ENCODE results near the gene DNMT1. TPM values are rescaled to one million over a fixed set of nuclear protein-coding genes. Genes with fewer than 3 reads are reported as not detected.

DNMT1 gene
- total RNA-seq, 1 experiment from 2014 or later: 168 TPM

GRCh38 chr19:10222201-10222890 is 27.6 kb upstream of the DNMT1 start:
- no peak for ATAC-seq
- CTCF ChIA-PET: no interaction called here
- no peak for DNase-seq (ENCODE audit: low read depth, low spot score)
- BruUV-seq (replicated peaks): no TSS peak
- no peaks in the 10 kb centered on the region for H3K9me3 ChIP-seq (ENCODE audit: control insufficient read depth, insufficient read depth, low read depth, low read length)
- in situ Hi-C loops (cut with HindIII; ENCODE audit: low pct_unique_long_range_greater_than_20kb, low sequenced_read_pairs) (no loop called here), intact Hi-C loops (cut with micrococcal nuclease; ENCODE audit: unreplicated experiment) (no loop called here)
- no peak overlapping the region for H3K27ac ChIP-seq (ENCODE audit: low read length)
- TF ChIP-seq CTCF (IDR thresholded peaks at IDR 0.05) (no peak), POLR2AphosphoS5 (IDR thresholded peaks at IDR 0.05; ENCODE audit: low read depth, low read length) (no peak), TCF7L2 (IDR thresholded peaks at IDR 0.05; ENCODE audit: low read depth, low read length) (no peak), SIN3A (IDR thresholded peaks at IDR 0.05; ENCODE audit: borderline replicate concordance, insufficient read depth, low read depth, low read length) (no peak), REST (IDR thresholded peaks at IDR 0.05; ENCODE audit: insufficient read depth in 1 of 2, low read depth in 2 of 2, low read length in 1 of 2) (no peak)
- no peak overlapping the region for H3K4me3 ChIP-seq (ENCODE audit: low read depth in 2 of 2, low read length in 2 of 2)
- no peaks in the 10 kb centered on the region for H3K4me1 ChIP-seq (ENCODE audit: control insufficient read depth, insufficient read depth, low read length)
- H3K36me3 ChIP-seq (ENCODE audit: control insufficient read depth, insufficient read depth, low read length): no peaks in the 10 kb centered on the region
- no peaks in the 10 kb centered on the region for H3K27me3 ChIP-seq (ENCODE audit: control insufficient read depth, insufficient read depth, low read length)
- POLR2A ChIA-PET: interaction anchor here (0.7 kb wide), 1 partner anchor 13 kb away, joined by 3 read pairs; no protein-coding TSS in a partner anchor

GRCh38 chr19:10220695-10221094 is 25.9 kb upstream of the DNMT1 start:
- in situ Hi-C loops (cut with HindIII; ENCODE audit: low pct_unique_long_range_greater_than_20kb, low sequenced_read_pairs): no loop called here
- no peaks in the 10 kb centered on the region for H3K36me3 ChIP-seq (ENCODE audit: control insufficient read depth, insufficient read depth, low read length)
- BruUV-seq (replicated peaks): no TSS peak
- intact Hi-C loops (cut with micrococcal nuclease; ENCODE audit: unreplicated experiment): no loop called here
- H3K4me1 ChIP-seq (ENCODE audit: control insufficient read depth, insufficient read depth, low read length): no peaks in the 10 kb centered on the region
- no peak for TF ChIP-seq POLR2AphosphoS5 (IDR thresholded peaks at IDR 0.05; ENCODE audit: low read depth, low read length)
- ATAC-seq (no peak), DNase-seq (ENCODE audit: low read depth, low spot score) (no peak)
- POLR2A ChIA-PET: no interaction called here
- CTCF ChIA-PET: no interaction called here
- no peak overlapping the region for H3K27ac ChIP-seq (ENCODE audit: low read length)
- no peaks in the 10 kb centered on the region for H3K27me3 ChIP-seq (ENCODE audit: control insufficient read depth, insufficient read depth, low read length)
- H3K4me3 ChIP-seq (ENCODE audit: low read depth in 2 of 2, low read length in 2 of 2): no peak overlapping the region
- H3K9me3 ChIP-seq (ENCODE audit: control insufficient read depth, insufficient read depth, low read depth, low read length): no peaks in the 10 kb centered on the region

GRCh38 chr19:10219678-10220077 is 24.9 kb upstream of the DNMT1 start:
- H3K4me3 ChIP-seq (ENCODE audit: low read depth in 2 of 2, low read length in 2 of 2): no peak overlapping the region
- no peaks in the 10 kb centered on the region for H3K27me3 ChIP-seq (ENCODE audit: control insufficient read depth, insufficient read depth, low read length)
- H3K27ac ChIP-seq (ENCODE audit: low read length): no peak overlapping the region
- ATAC-seq (peak; percentile 80), DNase-seq (ENCODE audit: low read depth, low spot score) (no peak)
- no peaks in the 10 kb centered on the region for H3K9me3 ChIP-seq (ENCODE audit: control insufficient read depth, insufficient read depth, low read depth, low read length)
- no peaks in the 10 kb centered on the region for H3K36me3 ChIP-seq (ENCODE audit: control insufficient read depth, insufficient read depth, low read length)
- in situ Hi-C loops (cut with HindIII; ENCODE audit: low pct_unique_long_range_greater_than_20kb, low sequenced_read_pairs) (no loop called here), intact Hi-C loops (cut with micrococcal nuclease; ENCODE audit: unreplicated experiment) (no loop called here)
- H3K4me1 ChIP-seq (ENCODE audit: control insufficient read depth, insufficient read depth, low read length): no peaks in the 10 kb centered on the region
- BruUV-seq (replicated peaks): no TSS peak
- no peak for TF ChIP-seq TCF7L2 (IDR thresholded peaks at IDR 0.05; ENCODE audit: low read depth, low read length)
- TF ChIP-seq POLR2AphosphoS5 (IDR thresholded peaks at IDR 0.05; ENCODE audit: low read depth, low read length): no peak
- no peak for TF ChIP-seq CTCF (IDR thresholded peaks at IDR 0.05)
- no peak for TF ChIP-seq REST (IDR thresholded peaks at IDR 0.05; ENCODE audit: insufficient read depth in 1 of 2, low read depth in 2 of 2, low read length in 1 of 2)
- TF ChIP-seq SIN3A (IDR thresholded peaks at IDR 0.05; ENCODE audit: borderline replicate concordance, insufficient read depth, low read depth, low read length): no peak
- CTCF ChIA-PET: no interaction called here
- POLR2A ChIA-PET: interaction anchor here (0.6 to 0.7 kb wide), 3 partner anchors 25 to 982 kb away, joined by 3 to 8 read pairs (median 6); partner anchors contain the start of gene DNMT1
